ENCODE results near the gene POLD2.

POLD2 gene

GRCh38 chr7:44103923-44104859, 19.2 kb downstream of the POLD2 start, which contains the start of gene AEBP1:
Gene AEBP1, plus strand, starts transcription at chr7:44104345. Its CDS starts 321 bp downstream, at chr7:44104666.
- H3K4me3 ChIP-seq (replicated peaks; ENCODE audit: low read depth, low read length), result peak within 1 kb of the TSS; percentile 55
- DNase-seq (ENCODE audit: extremely low read depth, low read depth), result no peak
- TF ChIP-seq, protein P1, sequence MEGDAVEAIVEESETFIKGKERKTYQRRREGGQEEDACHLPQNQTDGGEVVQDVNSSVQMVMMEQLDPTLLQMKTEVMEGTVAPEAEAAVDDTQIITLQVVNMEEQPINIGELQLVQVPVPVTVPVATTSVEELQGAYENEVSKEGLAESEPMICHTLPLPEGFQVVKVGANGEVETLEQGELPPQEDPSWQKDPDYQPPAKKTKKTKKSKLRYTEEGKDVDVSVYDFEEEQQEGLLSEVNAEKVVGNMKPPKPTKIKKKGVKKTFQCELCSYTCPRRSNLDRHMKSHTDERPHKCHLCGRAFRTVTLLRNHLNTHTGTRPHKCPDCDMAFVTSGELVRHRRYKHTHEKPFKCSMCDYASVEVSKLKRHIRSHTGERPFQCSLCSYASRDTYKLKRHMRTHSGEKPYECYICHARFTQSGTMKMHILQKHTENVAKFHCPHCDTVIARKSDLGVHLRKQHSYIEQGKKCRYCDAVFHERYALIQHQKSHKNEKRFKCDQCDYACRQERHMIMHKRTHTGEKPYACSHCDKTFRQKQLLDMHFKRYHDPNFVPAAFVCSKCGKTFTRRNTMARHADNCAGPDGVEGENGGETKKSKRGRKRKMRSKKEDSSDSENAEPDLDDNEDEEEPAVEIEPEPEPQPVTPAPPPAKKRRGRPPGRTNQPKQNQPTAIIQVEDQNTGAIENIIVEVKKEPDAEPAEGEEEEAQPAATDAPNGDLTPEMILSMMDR (IDR thresholded peaks at IDR 0.05; ENCODE audit: low read depth, low read length, missing control alignments), result no peak

- DNase-seq (ENCODE audit: extremely low read depth, low read depth), result no peak
- TF ChIP-seq, protein P1 (IDR thresholded peaks at IDR 0.05; ENCODE audit: low read depth, low read length, missing control alignments), result no peak
- H3K4me3 ChIP-seq (replicated peaks; ENCODE audit: low read depth, low read length), result 0 out of 2 replicates have a peak overlapping the region, but pooled peaks have one; percentile 5
These were observed 19.8 kb downstream of the POLD2 start for GRCh38 chr7:44103566-44103922.

DNA sequence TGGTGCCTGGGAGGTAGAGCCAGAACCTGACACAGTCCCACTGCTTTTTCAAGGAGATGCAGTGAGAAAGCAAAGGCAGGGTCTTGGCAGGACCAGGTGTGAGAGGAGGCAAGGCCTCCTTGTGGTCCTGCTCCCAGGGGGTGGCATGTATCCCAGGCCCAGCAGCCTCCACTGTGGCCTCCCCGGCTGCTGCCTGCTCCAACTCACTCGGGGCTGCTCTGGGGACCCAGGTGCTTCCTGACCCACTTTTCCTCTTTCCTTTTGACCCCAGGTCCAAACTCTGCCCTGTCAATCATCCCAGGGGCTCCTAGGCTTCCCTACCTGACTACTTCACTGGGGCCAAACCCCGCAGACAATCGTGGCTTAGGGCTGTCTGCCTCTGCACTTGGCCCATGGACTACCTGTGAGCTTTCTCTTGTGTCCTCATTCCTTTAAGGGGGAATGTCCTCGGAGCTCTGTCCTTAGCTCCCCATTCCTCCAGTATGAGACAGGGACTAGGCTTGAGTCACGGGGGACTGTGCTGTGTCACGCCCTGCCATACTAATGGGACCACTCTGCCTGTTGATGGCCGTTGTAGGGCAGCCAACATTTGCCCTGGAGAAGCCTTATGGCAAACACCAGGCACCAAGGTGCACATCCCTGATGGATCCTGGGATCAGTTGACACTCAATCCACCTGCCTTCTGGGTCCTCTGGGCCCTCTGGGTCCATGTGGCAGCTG, 20.3 kb downstream of the POLD2 start:
- H3K4me3 ChIP-seq (replicated peaks; ENCODE audit: low read depth, low read length), result no peak overlapping the region
- TF ChIP-seq, protein P1 (IDR thresholded peaks at IDR 0.05; ENCODE audit: low read depth, low read length, missing control alignments), result no peak
- no peak for DNase-seq (ENCODE audit: extremely low read depth, low read depth)

DNA sequence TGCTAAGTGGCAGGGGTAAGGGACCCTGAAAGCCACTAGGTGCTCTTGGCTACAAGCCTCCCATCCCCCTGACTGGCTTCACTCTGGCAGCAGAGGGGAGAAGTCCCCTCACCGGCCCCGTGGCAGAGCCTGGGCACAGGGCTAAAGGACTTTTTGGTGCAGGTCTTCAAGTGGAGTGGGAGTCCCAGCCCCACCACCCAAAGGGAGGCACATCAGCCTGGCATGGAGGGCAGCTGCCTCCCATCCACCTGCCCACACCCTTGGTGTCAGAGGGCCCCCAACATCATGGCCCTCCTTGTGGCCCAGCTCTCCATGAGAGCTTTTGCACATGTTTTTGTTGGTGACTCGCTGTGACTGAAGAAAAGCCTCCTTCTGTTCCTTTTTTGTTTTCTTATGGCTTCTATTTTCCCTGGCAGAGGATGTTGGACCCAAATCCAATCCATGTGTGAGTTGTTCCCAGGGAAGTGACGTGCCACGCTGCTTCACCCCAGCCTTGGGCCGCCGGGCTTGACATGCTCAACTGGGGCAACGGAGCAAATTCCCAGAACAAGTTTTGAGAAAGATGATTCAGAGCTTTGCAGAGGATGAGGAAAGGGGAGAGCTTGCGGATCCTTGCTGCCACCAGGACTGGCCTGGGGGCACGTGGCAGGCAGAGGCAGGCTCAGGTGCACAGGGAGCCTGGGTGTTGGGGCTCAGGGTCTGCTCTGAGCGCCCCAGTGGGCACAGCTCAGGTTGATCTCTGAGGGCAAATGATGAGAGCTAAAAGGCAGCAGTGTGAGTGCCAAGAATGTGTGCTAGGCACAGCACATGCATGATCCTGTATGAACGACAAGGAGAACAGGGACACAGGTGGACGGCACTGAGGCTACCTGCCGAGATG, 21.1 kb downstream of the POLD2 start:
- H3K4me3 ChIP-seq (replicated peaks; ENCODE audit: low read depth, low read length), result no peak overlapping the region
- TF ChIP-seq, protein P1 (IDR thresholded peaks at IDR 0.05; ENCODE audit: low read depth, low read length, missing control alignments), result no peak
- peak; percentile 47 for DNase-seq (ENCODE audit: extremely low read depth, low read depth)

GRCh38 chr7:44101303-44101965, 21.9 kb downstream of the POLD2 start:
- no peak overlapping the region for H3K4me3 ChIP-seq (replicated peaks; ENCODE audit: low read depth, low read length)
- no peak for DNase-seq (ENCODE audit: extremely low read depth, low read depth)
- TF ChIP-seq, protein P1 (IDR thresholded peaks at IDR 0.05; ENCODE audit: low read depth, low read length, missing control alignments), result no peak
